GM18526 (cell line): ENCODE measurements around the gene S100A1.

ENCODE experiments used
- POLR2A ChIP-seq: IDR thresholded peaks from 3 replicates; pipeline ENCODE4 v1.6.1; 2011; ENCODE audit not compliant: insufficient read length; ENCODE audit errors: extremely low read depth

Gene S100A1

DNA sequence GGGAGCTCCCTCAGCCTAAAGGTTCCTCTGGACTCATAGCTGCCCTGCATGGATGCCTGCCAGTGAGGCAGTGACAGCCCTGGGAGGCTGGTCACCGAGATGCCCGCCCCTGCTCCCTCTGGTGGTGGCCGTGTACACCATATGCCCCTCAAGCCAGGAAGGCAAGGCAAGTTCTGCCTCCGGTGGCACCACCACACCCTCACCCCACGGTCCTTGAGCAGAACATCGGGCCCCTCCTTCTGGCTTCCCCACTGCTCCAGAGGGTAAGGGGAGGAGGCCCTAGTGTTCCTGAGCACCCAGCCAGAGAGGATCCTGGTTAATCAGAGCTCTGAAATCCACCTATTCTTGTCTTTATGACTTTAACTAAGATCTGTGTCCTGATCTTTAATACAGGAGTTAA, 10.6 kb upstream of the S100A1 start:
- no peak for TF ChIP-seq POLR2A

DNA sequence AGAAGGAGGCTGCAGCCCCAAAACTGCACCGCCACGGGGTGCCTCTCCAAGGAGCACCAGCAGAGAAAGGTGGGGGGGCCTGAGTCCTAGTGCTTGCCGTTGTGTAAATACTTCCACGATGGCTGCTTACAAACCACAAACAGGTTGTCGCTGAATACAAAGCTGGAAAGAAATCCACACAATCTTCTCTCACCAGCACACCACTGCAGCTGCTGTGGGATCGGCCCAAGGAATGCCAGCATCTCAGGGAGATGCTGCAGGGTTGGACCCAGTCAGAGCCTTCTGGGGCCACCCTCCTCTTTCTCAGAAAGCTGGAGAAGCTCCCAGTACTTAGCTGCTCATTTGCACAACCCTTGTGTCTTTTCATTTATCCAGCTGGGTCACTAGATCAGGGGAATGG, 9.1 kb upstream of the S100A1 start:
- no peak for TF ChIP-seq POLR2A

DNA sequence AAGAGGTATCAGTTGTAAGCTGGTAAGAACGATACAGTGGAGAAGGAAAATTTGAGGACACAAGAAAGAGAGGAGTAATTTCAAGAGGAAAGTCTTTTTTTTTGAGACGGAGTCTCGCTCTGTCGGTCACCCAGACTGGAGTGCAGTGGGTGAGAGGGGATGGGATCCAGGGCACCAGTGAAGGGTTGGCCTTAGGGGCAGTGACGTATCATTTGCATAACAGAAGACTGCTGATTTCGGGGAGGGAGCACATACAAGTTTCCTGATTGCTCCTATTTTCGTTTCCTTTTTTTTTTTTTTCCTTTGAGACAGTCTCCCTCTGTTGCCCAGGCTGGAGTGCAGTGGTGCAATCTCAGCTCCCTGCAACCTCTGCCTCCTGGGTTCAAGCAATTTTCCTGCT, 5.1 kb upstream of the S100A1 start:
- no peak for TF ChIP-seq POLR2A

DNA sequence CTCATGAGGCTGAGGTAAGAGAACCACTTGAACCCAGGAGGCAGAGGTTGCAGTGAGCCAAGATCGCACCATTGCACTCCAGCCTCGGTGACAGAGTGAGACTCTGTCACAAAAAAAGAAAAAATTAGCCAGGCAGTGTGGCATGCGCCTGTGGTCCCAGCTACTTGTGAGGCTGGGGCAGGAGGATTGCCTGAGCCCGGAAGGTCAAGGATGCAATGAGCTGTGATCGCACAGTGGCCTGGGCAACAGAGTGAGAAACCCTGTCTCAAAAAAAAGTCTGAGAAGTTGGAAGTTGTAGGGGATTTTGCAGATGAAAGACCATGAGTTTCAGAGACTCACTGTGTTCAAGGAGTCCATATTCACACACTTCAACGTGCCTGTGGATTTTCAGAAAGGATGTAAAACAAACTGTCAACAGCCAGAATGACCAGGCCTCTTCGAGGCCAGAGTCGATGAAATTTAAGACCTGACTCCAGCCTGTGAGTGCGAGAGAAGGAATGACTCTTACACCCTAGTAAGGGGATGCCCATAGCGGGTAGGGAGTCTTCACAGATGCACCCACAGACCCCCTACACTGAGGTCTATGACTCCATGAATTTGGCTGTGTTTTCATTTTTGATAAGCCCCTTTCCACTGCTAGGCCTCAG, 3.1 kb upstream of the S100A1 start:
- TF ChIP-seq POLR2A = no peak

DNA sequence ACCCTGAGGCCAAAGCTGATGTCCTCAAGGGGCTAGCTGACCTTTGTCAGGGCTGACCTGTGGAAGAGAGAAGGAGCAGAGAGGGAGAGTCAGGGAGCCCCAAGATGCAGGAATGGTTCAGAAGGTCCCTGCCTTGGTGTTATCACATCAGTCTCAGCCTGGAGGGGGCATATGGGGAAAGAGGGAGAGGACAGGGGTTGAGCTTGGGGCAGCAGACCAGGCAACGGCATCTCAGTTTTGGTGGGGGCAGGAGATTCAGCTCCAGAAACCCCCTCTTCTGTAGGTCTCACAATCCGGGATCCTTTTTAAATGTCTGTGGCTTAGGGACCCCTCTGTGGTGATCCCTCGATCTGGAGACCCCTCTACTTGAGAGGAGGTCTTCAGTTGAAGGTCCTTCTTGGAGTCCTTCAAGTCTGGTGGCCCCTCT, 1.7 kb upstream of the S100A1 start:
- TF ChIP-seq POLR2A = no peak

DNA sequence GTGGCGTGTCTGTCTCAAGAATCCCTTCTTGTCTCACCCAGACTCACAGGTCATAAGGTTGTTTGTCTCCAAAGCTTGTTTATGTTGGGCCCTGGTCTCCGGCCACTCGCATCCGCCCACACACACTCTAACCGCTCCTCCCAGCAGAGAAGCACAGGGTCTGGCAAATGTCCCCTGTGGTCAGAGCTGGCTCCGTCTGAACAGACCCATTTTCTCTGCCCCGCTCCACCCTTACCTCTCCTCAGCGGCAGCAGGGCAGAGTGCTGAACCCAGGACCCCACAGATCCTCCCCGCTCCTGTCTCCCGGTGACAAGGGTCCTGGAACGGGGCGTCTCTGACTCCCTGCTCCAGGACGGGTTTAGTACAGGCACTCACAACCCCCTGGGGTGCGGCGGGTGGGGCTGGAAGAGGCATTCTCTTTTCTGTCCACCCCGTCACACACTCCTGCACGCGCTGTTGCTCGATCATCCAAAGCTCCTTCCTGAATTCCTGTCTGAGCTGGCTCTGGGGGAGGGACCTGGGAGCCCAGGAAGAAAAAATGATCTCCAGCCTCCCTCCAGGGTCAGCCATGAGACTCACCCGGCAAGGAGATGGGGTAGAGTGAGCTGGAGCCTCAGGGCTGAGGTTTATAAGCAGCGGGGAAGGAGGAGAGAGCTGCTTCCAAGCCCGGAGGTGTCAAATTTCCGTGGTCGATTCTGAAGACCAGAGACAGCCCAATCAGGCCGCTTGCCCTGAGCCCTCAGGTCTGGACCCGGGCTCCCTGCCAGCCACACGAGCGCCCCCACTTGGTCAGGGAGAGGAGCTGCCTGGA, 1.1 kb upstream of the S100A1 start, which contains the start of gene S100A13:
S100A13 (minus strand) TSS at position 602 of the 811 bp plus-strand sequence. CDS start 1,033 bp downstream, outside the sequence.
- TF ChIP-seq POLR2A = no peak

DNA sequence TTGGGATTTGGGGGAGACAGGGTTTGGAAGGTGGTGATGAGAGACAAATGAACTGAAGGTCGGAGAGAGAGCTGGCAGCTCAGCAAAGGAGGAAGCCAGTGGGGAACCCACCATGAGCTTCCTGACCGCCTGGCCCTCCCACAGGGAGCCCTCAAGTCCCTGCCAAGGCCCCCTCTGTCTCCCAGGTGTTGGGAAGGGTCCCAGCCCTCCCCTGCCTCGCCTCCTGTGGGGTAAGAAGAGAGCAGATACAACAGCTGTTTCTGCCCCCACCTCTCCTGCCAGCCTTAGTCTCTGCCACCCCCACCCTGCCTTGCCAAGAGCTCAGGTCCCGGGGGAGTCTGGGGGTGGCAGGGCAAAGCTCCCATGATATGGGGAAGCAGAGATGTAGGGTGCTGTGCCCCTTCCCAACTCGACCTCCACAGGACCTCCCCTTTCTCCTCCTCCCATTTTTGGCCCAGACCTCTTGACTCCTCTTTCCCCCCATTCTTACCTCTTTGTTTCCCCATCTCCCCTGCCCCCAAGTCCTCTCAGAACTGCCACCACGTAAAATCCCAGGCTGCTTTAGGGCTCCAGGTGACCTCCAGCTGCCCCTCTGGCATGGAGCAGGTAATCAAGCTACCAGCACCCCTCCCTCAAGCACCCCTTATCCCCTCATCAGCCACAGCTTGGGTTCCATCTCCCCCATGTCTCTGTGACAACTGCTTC, 556 bp downstream of the S100A1 start:
- TF ChIP-seq POLR2A = no peak

DNA sequence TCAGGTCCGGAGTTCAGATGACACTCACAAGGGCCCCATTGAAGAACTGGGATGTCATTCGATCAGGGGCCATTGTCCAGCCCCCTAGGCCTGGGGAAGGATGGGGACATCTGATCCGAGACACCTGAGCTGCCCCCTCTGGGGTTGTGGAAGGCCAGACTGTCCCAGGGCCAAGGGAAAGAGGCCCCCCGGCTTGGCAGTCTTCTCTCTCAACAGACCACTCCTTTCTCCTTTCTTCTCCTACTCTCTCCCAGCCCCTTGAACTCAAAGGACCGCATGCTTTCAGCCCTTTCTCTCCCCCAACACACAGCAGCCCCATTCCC, 1.1 kb downstream of the S100A1 start:
- no peak for TF ChIP-seq POLR2A

DNA sequence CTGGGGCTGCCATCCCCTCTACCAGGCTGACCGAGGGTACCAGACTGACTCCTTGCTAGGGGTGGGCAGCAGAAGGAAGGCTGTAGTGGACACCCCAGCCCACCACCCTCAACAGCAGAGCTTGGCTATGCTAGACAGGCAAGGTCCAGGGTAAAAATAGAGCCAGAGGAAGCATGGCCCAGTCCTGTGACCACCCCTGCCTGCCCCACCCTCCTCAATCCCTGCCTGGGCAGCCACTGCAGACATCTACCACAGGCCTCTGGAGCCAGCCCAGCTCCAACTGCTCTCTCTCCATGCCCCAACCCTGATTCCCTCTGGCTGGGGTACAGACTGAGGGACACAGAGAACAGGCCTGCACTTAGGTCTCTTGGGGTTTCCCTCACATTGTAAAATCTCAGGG, 1.7 kb downstream of the S100A1 start:
- TF ChIP-seq POLR2A = no peak

DNA sequence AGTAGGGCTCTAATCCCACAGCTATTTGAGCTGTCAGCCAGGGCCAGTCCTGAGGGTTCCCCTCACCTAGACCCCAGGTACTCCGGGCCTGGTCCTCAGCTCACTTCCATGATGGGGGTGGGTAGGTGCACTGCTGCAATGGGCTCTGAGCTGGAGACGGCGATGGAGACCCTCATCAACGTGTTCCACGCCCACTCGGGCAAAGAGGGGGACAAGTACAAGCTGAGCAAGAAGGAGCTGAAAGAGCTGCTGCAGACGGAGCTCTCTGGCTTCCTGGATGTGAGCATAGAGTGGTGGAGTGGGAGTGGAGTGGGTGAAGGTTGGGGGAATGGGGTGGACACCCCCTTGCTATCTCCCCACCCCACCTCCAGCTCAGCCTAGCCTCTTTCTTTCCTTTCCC, 2.1 kb downstream of the S100A1 start:
- TF ChIP-seq POLR2A = no peak

DNA sequence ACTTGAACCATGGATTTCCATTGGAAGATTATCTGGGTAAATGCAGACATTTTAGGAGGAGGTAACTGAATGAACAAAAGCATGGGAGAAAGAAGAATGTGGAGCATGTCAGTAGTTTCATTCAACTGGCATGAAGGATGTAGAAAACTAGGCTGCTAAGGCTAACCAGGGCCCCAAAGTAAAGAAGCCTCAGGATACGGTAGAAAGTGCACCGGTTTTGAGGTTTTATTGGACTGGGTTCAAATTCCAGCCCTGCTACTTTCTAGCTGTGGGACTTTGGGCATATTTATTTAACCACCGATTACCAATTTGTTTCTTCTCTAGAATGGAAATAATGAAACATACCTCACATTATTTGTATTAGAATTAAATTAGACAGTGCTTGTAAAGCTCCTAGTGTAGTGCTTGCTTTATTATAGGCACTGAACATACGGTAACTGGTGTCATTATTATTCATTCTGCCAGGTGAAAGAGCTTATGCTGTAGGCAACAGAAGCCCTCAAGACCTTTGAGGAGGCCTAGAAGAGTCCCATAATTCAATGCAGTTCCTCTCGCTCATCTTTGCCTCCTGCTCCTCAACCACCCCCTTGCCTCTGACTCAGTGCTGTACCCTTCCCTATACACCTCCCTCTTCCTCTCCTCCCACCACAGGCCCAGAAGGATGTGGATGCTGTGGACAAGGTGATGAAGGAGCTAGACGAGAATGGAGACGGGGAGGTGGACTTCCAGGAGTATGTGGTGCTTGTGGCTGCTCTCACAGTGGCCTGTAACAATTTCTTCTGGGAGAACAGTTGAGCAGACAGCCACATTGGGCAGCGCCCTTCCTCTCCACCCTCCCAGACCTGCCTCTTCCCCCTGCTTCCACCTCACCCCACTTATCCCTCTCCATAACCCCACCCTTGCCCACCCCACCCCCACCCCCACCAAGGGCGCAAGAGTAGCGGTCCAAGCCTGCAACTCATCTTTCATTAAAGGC, 3.1 kb downstream of the S100A1 start:
- no peak for TF ChIP-seq POLR2A

DNA sequence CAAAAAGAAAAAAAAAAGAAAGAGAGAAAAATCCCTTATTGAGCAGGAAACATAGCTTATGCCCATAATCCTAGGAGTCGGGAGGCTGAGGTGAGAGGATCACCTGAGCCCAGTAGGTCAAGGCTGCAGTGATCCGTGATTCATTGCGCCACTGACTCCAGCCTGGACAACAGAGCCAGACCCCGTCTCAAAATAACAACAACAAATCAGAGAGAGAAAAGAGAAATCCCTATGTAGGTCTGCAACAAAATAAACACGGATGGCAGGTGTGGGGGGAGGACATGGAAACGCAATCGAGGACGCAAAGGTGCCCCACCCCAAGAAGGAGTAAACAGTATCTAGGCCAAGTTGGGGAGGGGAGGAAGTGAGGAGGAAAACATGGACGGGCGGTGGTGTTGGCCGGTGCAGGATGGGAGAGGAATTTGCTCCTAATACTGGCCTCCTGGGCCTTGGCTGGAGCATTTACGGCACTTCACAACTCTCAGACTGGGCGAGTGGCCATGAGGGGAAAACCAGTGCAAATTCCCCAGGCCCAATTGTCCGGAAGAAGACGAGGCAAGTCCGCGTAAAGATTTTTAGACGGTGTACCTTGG, 5.0 kb downstream of the S100A1 start:
- no peak for TF ChIP-seq POLR2A

DNA sequence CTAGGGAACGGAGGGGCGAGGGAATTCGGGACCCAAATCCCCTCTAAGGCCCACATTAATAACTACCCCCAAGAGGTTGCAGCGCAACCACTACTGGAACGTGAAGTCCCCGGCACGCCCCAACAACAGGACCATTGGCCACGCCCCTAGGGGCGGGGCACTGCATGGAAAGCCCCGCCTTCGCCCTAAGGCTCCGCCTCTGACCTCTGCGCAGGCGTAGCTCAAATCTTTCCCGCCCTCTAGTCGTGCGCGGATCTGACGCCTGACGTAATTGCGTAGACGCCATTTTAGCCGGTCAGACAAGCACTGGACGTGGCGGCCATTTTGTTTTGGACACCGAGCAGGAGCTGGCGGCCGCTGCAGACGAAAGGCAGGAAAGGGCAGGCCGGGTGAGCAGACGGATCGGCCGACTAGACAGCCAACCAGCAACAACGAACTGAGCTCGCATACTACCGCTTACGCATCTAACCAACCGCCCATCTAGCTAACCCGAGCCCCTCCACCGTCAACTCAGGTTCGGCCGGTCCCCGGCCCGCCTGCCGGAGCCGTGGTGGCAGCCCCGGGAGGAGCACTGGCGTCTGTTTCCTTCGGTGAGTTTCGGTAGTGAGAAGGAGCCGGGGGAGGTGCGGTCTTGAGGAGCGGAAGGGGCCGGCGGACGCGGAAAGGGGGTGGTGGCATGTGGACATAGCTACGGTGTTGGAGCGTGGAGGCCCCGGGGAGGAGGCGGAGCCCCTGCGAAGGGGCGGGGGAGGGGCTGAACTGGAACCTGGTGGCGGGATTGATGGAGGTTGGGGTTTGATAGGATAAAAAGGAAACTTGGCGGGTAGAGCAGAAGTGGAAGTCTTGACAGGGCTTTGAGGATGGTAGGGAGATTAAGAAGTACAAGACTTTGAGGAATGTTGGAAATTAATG, 5.8 kb downstream of the S100A1 start, which contains the start of gene CHTOP:
CHTOP (plus strand) TSS at position 313 of the 912 bp plus-strand sequence. CDS start 2,523 bp downstream, outside the sequence.
- peak; percentile 94 for TF ChIP-seq POLR2A
